ENCODE data around the gene NR2F6.

Gene NR2F6

GRCh38 chr19:17219286-17219685, 26.4 kb downstream of the NR2F6 start:
- no peak for DNase-seq
- in situ Hi-C loops (cut with MboI; ENCODE audit: low pct_unique_long_range_greater_than_20kb, low sequenced_read_pairs) = no loop called here

- in situ Hi-C loops (cut with MboI; ENCODE audit: low pct_unique_long_range_greater_than_20kb, low sequenced_read_pairs) = no loop called here
- DNase-seq = no peak
These were observed 29.6 kb downstream of the NR2F6 start for GRCh38 chr19:17216058-17216670.

- DNase-seq = peak; percentile 92
- in situ Hi-C loops (cut with MboI; ENCODE audit: low pct_unique_long_range_greater_than_20kb, low sequenced_read_pairs) = no loop called here
These were observed 30.4 kb downstream of the NR2F6 start, which contains the start of gene USE1 for GRCh38 chr19:17215127-17215971. TSS of gene USE1 (plus strand) at chr19:17215357. CDS start at chr19:17215406, 49 bp downstream.

- in situ Hi-C loops (cut with MboI; ENCODE audit: low pct_unique_long_range_greater_than_20kb, low sequenced_read_pairs) = no loop called here
These were observed 31.1 kb downstream of the NR2F6 start for GRCh38 chr19:17214508-17215126.

GRCh38 chr19:17213334-17213733, 32.4 kb downstream of the NR2F6 start:
- DNase-seq = no peak
- in situ Hi-C loops (cut with MboI; ENCODE audit: low pct_unique_long_range_greater_than_20kb, low sequenced_read_pairs) = no loop called here

More at GRCh38 chr19:17214508-17215126, 31.1 kb downstream of the NR2F6 start:
- no peak for DNase-seq

- no peak for DNase-seq
- in situ Hi-C loops (cut with MboI; ENCODE audit: low pct_unique_long_range_greater_than_20kb, low sequenced_read_pairs) = no loop called here
These were observed 33.9 kb downstream of the NR2F6 start for GRCh38 chr19:17211547-17212446.

- DNase-seq = no peak
- in situ Hi-C loops (cut with MboI; ENCODE audit: low pct_unique_long_range_greater_than_20kb, low sequenced_read_pairs) = no loop called here
These were observed 35.4 kb downstream of the NR2F6 start for GRCh38 chr19:17210296-17210695.

GRCh38 chr19:17209126-17210036, 36.3 kb downstream of the NR2F6 start:
- DNase-seq = peak; percentile 77
- in situ Hi-C loops (cut with MboI; ENCODE audit: low pct_unique_long_range_greater_than_20kb, low sequenced_read_pairs) = no loop called here

GRCh38 chr19:17206736-17207581, 38.8 kb downstream of the NR2F6 start:
- in situ Hi-C loops (cut with MboI; ENCODE audit: low pct_unique_long_range_greater_than_20kb, low sequenced_read_pairs) = no loop called here
- no peak for DNase-seq

GRCh38 chr19:17205237-17206140, 40.2 kb downstream of the NR2F6 start:
- in situ Hi-C loops (cut with MboI; ENCODE audit: low pct_unique_long_range_greater_than_20kb, low sequenced_read_pairs) = no loop called here
- peak; percentile 63 for DNase-seq

- in situ Hi-C loops (cut with MboI; ENCODE audit: low pct_unique_long_range_greater_than_20kb, low sequenced_read_pairs) = no loop called here
- DNase-seq = no peak
These were observed 43.0 kb downstream of the NR2F6 start for GRCh38 chr19:17202713-17203112.

- no peak for DNase-seq
- in situ Hi-C loops (cut with MboI; ENCODE audit: low pct_unique_long_range_greater_than_20kb, low sequenced_read_pairs) = no loop called here
These were observed 43.5 kb downstream of the NR2F6 start for GRCh38 chr19:17202249-17202648.

GRCh38 chr19:17200408-17201079, 45.2 kb downstream of the NR2F6 start:
- in situ Hi-C loops (cut with MboI; ENCODE audit: low pct_unique_long_range_greater_than_20kb, low sequenced_read_pairs) = no loop called here
- DNase-seq = no peak

GRCh38 chr19:17197666-17198065, 48.1 kb downstream of the NR2F6 start:
- no peak for DNase-seq
- in situ Hi-C loops (cut with MboI; ENCODE audit: low pct_unique_long_range_greater_than_20kb, low sequenced_read_pairs) = no loop called here

- DNase-seq = no peak
- in situ Hi-C loops (cut with MboI; ENCODE audit: low pct_unique_long_range_greater_than_20kb, low sequenced_read_pairs) = no loop called here
These were observed 49.1 kb downstream of the NR2F6 start for GRCh38 chr19:17196610-17197009.

GRCh38 chr19:17195106-17195505, 50.6 kb downstream of the NR2F6 start:
- DNase-seq = no peak
- in situ Hi-C loops (cut with MboI; ENCODE audit: low pct_unique_long_range_greater_than_20kb, low sequenced_read_pairs) = no loop called here

Measured in KBM-7 (cell line).